Right lobe of liver (tissue), 6 donors: ENCODE measurements around the gene PTPRN. TPM values are rescaled to one million over a fixed set of nuclear protein-coding genes. Genes with fewer than 3 reads are reported as not detected.

Experiments used
- ATAC-seq, 4 donors: fragments of 200-7000 bp; cut with Tn5 transposase; one replicate each; pipeline ENCODE4 v1.9.1; 2020; ENCODE audit warnings: mild to moderate bottlenecking in 4 of 4, moderate library complexity in 4 of 4
- DNase-seq, 3 donors: peaks; one replicate each; pipeline ENCODE4 v3.0.0-alpha.2; 2020
- H3K27ac ChIP-seq, 3 donors: fragments of 200-600 bp; one replicate each; pipeline ENCODE4 v1.8.0; 2022
- H3K27me3 ChIP-seq, 2 donors: fragments of 200-600 bp; one replicate each; pipeline ENCODE4 v1.8.0; 2022
- H3K36me3 ChIP-seq, 4 donors: fragments of 200-600 bp; sonication (generic) in 1 of 4; one replicate each; pipeline versions ENCODE4 v1.5.1 to v1.8.0; 2017 to 2022; ENCODE audit warnings: control low read depth in 1 of 4
- H3K4me1 ChIP-seq, 4 donors: fragments of 200-600 bp; sonication (generic) in 1 of 4; one replicate each; pipeline versions ENCODE4 v1.5.1 to v1.8.0; 2017 to 2022; ENCODE audit warnings: control low read depth in 1 of 4
- H3K4me3 ChIP-seq, 3 donors: fragments of 200-600 bp; one replicate each; pipeline ENCODE4 v1.8.0; 2022
- H3K9me3 ChIP-seq, 4 donors: fragments of 200-600 bp; sonication (generic) in 1 of 4; one replicate each; pipeline versions ENCODE4 v1.5.1 to v1.8.0; 2017 to 2022; ENCODE audit warnings: control low read depth in 1 of 4
- POLR2A ChIP-seq: fragments of 450-650 bp; IDR thresholded peaks from one replicate; pipeline ENCODE4 v1.6.1; 2017; ENCODE audit warnings: antibody characterized with exemption, mild to moderate bottlenecking
- WGBS: methylation state at CpG from one replicate; pipeline ENCODE4 v1.1.6; 2018; ENCODE audit warnings: low coverage, low lambda C conversion rate; ENCODE audit not compliant: insufficient coverage; ENCODE audit errors: missing lambda C conversion rate; 5-methylcytosine and 5-hydroxymethylcytosine counted together
- intact Hi-C, 2 donors: fragments of 100-400 bp; cut with DNase I; formaldehyde crosslinking; loops; one replicate each; pipeline versions ENCODE4 v1.11.2 to v1.14.1; 2022
- total RNA-seq, 6 experiments: library from RNA; depleted of rRNA in 2 of 6; stranded (reverse); fragments of >200 nt in 2 of 6; fragmentation: NEBNext Ultra II Directional in 3 of 6; extraction: Animal tissue kit (Norgen Biotek cat#: 25700) in 3 of 6; gene quantifications; one replicate each; pipeline versions ENCODE4 v1.1.0 to v1.2.4, GENCODE V29; 2016 to 2023
- TF ChIP-seq, protein P1 (sequence below), 4 donors: fragments of 200-600 bp in 3 of 4; fragments of 450-650 bp in 1 of 4; IDR thresholded peaks; one replicate each; pipeline versions ENCODE4 v1.5.1 to v1.8.0; 2016 to 2022; ENCODE audit warnings: antibody characterized with exemption in 4 of 4, mild to moderate bottlenecking in 2 of 4
- donor health status: DM: no; HTN: yes; CAD: no.
- donor health status: DM: no; HTN: no; CAD: no.
- donor health status: DM: no; HTN: no; CAD: no.
- donor health status: DM: no; HTN: yes; CAD: no.
- donor health status: DM: no; HTN: yes; CAD: no.

The PTPRN gene
- total RNA-seq, 6 experiments from 2014 or later: 0.31 TPM; not detected in 5

DNA sequence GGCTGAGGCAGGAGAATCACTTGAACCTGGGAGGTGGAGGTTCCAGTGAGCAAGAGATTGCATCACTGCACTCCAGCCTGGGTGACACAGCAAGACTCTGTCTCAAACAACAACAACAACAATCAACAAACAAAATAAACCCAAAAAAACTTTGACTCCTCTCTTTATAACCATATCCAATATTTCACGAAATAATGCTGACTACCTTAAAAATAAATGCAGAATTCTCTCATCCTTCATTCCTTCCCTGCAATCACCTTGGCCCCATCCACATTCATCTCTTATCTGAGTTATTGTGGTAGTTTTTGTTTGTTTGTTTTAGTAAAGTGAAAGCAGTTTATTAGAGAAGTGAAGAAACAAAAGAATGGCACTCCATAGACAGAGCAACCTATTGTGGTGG, 3.2 kb downstream of the PTPRN start:
- WGBS: 68% methylated on average over 1 of the region's 1 CpG
- TF ChIP-seq POLR2A: no peak
- TF ChIP-seq, protein P1, sequence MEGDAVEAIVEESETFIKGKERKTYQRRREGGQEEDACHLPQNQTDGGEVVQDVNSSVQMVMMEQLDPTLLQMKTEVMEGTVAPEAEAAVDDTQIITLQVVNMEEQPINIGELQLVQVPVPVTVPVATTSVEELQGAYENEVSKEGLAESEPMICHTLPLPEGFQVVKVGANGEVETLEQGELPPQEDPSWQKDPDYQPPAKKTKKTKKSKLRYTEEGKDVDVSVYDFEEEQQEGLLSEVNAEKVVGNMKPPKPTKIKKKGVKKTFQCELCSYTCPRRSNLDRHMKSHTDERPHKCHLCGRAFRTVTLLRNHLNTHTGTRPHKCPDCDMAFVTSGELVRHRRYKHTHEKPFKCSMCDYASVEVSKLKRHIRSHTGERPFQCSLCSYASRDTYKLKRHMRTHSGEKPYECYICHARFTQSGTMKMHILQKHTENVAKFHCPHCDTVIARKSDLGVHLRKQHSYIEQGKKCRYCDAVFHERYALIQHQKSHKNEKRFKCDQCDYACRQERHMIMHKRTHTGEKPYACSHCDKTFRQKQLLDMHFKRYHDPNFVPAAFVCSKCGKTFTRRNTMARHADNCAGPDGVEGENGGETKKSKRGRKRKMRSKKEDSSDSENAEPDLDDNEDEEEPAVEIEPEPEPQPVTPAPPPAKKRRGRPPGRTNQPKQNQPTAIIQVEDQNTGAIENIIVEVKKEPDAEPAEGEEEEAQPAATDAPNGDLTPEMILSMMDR (IDR thresholded peaks at IDR 0.05): no peak
- intact Hi-C loops: no loop called here

GRCh38 chr2:219304223-219304622, 5.0 kb downstream of the PTPRN start:
- Histone ChIP-seq H3K27me3 (peaks cover 0 to under 1% of the 10 kb centered on the region in 2 donors), H3K27ac (no peak overlapping the region), H3K9me3 (no peaks in the 10 kb centered on the region), H3K4me3 (no peak overlapping the region), H3K4me1 (peaks cover 0 to 3% (median 0%) of the 10 kb centered on the region in 4 donors), H3K36me3 (no peaks in the 10 kb centered on the region)
- no peak for ATAC-seq
- DNase-seq: no peak
- 27% methylated on average over 2 of the region's 2 CpGs for whole genome bisulfite sequencing
- TF ChIP-seq, protein P1 (IDR thresholded peaks at IDR 0.05): no peak
- TF ChIP-seq POLR2A: no peak
- intact Hi-C loops: loop anchor here in 1 of 2 donors (5.0 kb wide), 1 partner anchor 137 kb away; no protein-coding TSS in a partner anchor

More for the DNA sequence above, 3.2 kb downstream of the PTPRN start:
- no peak overlapping the region for H3K27ac ChIP-seq
- H3K27me3 ChIP-seq: peaks cover 0 to 6% of the 10 kb centered on the region in 2 donors
- peaks cover 0 to 3% (median 0%) of the 10 kb centered on the region in 4 donors for H3K4me1 ChIP-seq
- no peaks in the 10 kb centered on the region for H3K36me3 ChIP-seq
- no peak overlapping the region for H3K4me3 ChIP-seq
- no peaks in the 10 kb centered on the region for H3K9me3 ChIP-seq
- ATAC-seq (no peak), DNase-seq (no peak)

DNA sequence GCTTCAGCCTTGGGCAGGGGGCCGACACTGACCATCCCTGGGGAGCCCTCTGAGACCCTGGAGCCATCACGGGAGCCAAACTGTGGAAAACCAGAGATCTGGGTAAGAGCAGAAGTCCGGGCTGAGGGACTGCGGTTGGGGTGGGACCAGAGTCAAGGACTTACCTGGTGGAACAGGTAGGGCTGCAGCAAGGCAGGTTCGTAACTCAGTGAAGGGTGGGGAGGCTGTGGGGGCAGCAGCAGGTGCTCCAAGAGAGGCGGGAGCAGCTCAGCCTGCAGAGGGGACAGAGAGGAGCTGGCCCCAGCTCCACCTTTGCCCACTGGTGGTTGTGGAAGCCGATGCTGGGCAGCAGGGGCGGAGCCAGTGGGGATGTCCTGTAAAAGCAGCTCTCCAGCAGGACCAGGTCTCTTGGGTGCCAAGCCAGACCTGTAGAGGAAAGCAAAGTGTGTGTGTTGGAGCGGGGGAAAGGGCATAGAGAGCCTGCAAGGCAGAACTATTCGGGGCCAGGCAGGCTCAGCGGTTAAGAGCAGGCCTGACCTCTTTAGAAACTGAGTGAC, 6.7 kb downstream of the PTPRN start:
- Histone ChIP-seq H3K27ac (no peak overlapping the region), H3K27me3 (no peaks in the 10 kb centered on the region), H3K36me3 (no peaks in the 10 kb centered on the region), H3K4me1 (no peaks in the 10 kb centered on the region), H3K4me3 (no peak overlapping the region), H3K9me3 (no peaks in the 10 kb centered on the region)
- TF ChIP-seq, protein P1 (IDR thresholded peaks at IDR 0.05): no peak
- no peak for TF ChIP-seq POLR2A
- DNase-seq (no peak), ATAC-seq (no peak)
- WGBS: 58% methylated on average over 7 of the region's 11 CpGs
- intact Hi-C loops: loop anchor here in 1 of 2 donors (5.0 kb wide), 1 partner anchor 135 kb away; no protein-coding TSS in a partner anchor

DNA sequence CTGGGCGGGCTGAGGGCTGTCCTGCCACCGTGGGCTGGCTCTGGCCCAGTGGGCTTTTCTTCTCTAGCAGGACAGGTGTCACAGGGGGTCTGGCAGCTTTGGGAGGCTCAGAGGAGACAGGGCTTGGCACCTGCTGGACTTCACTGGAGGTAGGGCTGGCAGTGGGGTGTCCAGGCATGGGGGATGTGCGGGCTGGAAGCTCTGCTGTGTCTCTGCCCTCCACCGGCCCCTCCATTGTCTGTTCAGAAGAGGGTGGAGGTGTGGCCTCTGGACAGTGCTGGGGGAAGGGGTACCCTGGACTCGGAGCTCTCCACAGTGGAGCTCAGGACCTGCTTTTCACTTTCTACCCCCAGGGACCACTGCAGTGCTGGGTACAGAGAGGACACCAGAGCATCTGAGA, 9.2 kb downstream of the PTPRN start:
- intact Hi-C loops: loop anchor here in 1 of 2 donors (5.0 kb wide), 1 partner anchor 133 kb away; no protein-coding TSS in a partner anchor
- Histone ChIP-seq H3K4me3 (no peak overlapping the region), H3K36me3 (no peaks in the 10 kb centered on the region), H3K27ac (no peak overlapping the region), H3K27me3 (no peaks in the 10 kb centered on the region), H3K4me1 (peaks cover 0 to 1% (median 0%) of the 10 kb centered on the region in 4 donors), H3K9me3 (no peaks in the 10 kb centered on the region)
- no peak for TF ChIP-seq POLR2A
- TF ChIP-seq, protein P1 (IDR thresholded peaks at IDR 0.05): no peak
- ATAC-seq: no peak
- 55% methylated on average over 3 of the region's 5 CpGs for WGBS
- DNase-seq: no peak
